Panc1 (cell line): ENCODE results near the gene SAP130.

ENCODE experiments used
- CTCF ChIP-seq: fragments of 450-650 bp; IDR thresholded peaks from 2 replicates; pipeline ENCODE4 v1.5.1; 2017; ENCODE audit warnings: mild to moderate bottlenecking
- POLR2AphosphoS5 ChIP-seq: IDR thresholded peaks from 2 replicates; pipeline ENCODE4 v1.6.1; 2012; ENCODE audit warnings: mild to moderate bottlenecking, low read depth, low read length, moderate library complexity
- REST ChIP-seq, 2 experiments: IDR thresholded peaks; 2 replicates each; pipeline ENCODE4 v1.6.1; 2011 to 2012; ENCODE audit warnings: low read depth in 2 of 2, control low read depth in 1 of 2, low read length in 1 of 2, mild to moderate bottlenecking in 1 of 2, moderate library complexity in 1 of 2; ENCODE audit not compliant: insufficient read depth in 1 of 2
- TCF7L2 ChIP-seq: IDR thresholded peaks from 2 replicates; pipeline ENCODE4 v1.6.1; 2011; ENCODE audit warnings: mild to moderate bottlenecking, low read depth, low read length, inconsistent platforms

GRCh38 chr2:128064353-128064752 is 36.5 kb upstream of the SAP130 start:
- TF ChIP-seq CTCF: no peak
- no peak for TF ChIP-seq POLR2AphosphoS5
- TF ChIP-seq REST (IDR thresholded peaks at IDR 0.05; ENCODE audit: insufficient read depth in 1 of 2, low read depth in 2 of 2, low read length in 1 of 2): no peak
- TF ChIP-seq TCF7L2: no peak
